CD4-positive, alpha-beta T cell treated with Interleukin-10 for 1 hour (primary cell): ENCODE measurements around the gene ATOSB.

Source experiments
- DNase-seq: peaks from one replicate; pipeline ENCODE4 v3.0.0-alpha.2; 2020

Gene ATOSB

GRCh38 chr9:35079426-35080341 lies 36.0 kb downstream of the ATOSB start, which contains the start of gene FANCG:
FANCG (minus strand) TSS chr9:35079942; CDS start chr9:35079524, 418 bp downstream.
- peak; percentile 85 for DNase-seq

- no peak for DNase-seq
Measured at GRCh38 chr9:35079041-35079425, 36.6 kb downstream of the ATOSB start.

GRCh38 chr9:35078066-35078465 lies 37.6 kb downstream of the ATOSB start:
- DNase-seq: no peak

- DNase-seq: no peak
Measured at GRCh38 chr9:35076848-35077247, 38.8 kb downstream of the ATOSB start.

- DNase-seq: no peak
Measured at GRCh38 chr9:35075358-35075757, 40.3 kb downstream of the ATOSB start.

- no peak for DNase-seq
Measured at GRCh38 chr9:35074791-35075190, 40.9 kb downstream of the ATOSB start.

GRCh38 chr9:35074141-35074540 lies 41.5 kb downstream of the ATOSB start:
- DNase-seq: no peak

GRCh38 chr9:35073279-35073612 lies 42.4 kb downstream of the ATOSB start:
- no peak for DNase-seq

GRCh38 chr9:35072461-35073278 lies 43.0 kb downstream of the ATOSB start, which contains the start of gene VCP:
VCP (minus strand) TSS chr9:35072625; CDS start chr9:35072353, 272 bp downstream.
- peak; percentile 99 for DNase-seq

GRCh38 chr9:35071814-35072460 lies 43.7 kb downstream of the ATOSB start:
- DNase-seq: peak; percentile 78

- DNase-seq: no peak
Measured at GRCh38 chr9:35070823-35071813, 44.5 kb downstream of the ATOSB start.

GRCh38 chr9:35069020-35069419 lies 46.6 kb downstream of the ATOSB start:
- DNase-seq: no peak

GRCh38 chr9:35067056-35067455 lies 48.6 kb downstream of the ATOSB start:
- DNase-seq: no peak

- DNase-seq: no peak
Measured at GRCh38 chr9:35060548-35061207, 55.0 kb downstream of the ATOSB start.

GRCh38 chr9:35059438-35059837 lies 56.2 kb downstream of the ATOSB start:
- no peak for DNase-seq

- DNase-seq: no peak
Measured at GRCh38 chr9:35057271-35057620, 58.4 kb downstream of the ATOSB start.

GRCh38 chr9:35056571-35057270 lies 58.9 kb downstream of the ATOSB start:
- no peak for DNase-seq

GRCh38 chr9:35054871-35055644 lies 60.6 kb downstream of the ATOSB start:
- no peak for DNase-seq

GRCh38 chr9:35054185-35054835 lies 61.4 kb downstream of the ATOSB start:
- no peak for DNase-seq
